Right lobe of liver (tissue), 6 donors: ENCODE measurements around the gene AP5Z1. TPM values are rescaled to one million over a fixed set of nuclear protein-coding genes. Genes with fewer than 3 reads are reported as not detected.
A peak's percentile ranks its signal among the peaks of the same experiment; 100 is the strongest.

Experiments used
- ATAC-seq, 4 donors: fragments of 200-7000 bp; cut with Tn5 transposase; one replicate each; pipeline ENCODE4 v1.9.1; 2020; ENCODE audit warnings: mild to moderate bottlenecking in 4 of 4, moderate library complexity in 4 of 4
- DNase-seq, 3 donors: peaks; one replicate each; pipeline ENCODE4 v3.0.0-alpha.2; 2020
- H3K27ac ChIP-seq, 3 donors: fragments of 200-600 bp; one replicate each; pipeline ENCODE4 v1.8.0; 2022
- H3K27me3 ChIP-seq, 2 donors: fragments of 200-600 bp; one replicate each; pipeline ENCODE4 v1.8.0; 2022
- H3K36me3 ChIP-seq, 4 donors: fragments of 200-600 bp; sonication (generic) in 1 of 4; one replicate each; pipeline versions ENCODE4 v1.5.1 to v1.8.0; 2017 to 2022; ENCODE audit warnings: control low read depth in 1 of 4
- H3K4me1 ChIP-seq, 4 donors: fragments of 200-600 bp; sonication (generic) in 1 of 4; one replicate each; pipeline versions ENCODE4 v1.5.1 to v1.8.0; 2017 to 2022; ENCODE audit warnings: control low read depth in 1 of 4
- H3K4me3 ChIP-seq, 3 donors: fragments of 200-600 bp; one replicate each; pipeline ENCODE4 v1.8.0; 2022
- H3K9me3 ChIP-seq, 4 donors: fragments of 200-600 bp; sonication (generic) in 1 of 4; one replicate each; pipeline versions ENCODE4 v1.5.1 to v1.8.0; 2017 to 2022; ENCODE audit warnings: control low read depth in 1 of 4
- CTCF ChIP-seq, 4 donors: fragments of 200-600 bp in 3 of 4; fragments of 450-650 bp in 1 of 4; IDR thresholded peaks; one replicate each; pipeline versions ENCODE4 v1.5.1 to v1.8.0; 2016 to 2022; ENCODE audit warnings: antibody characterized with exemption in 4 of 4, mild to moderate bottlenecking in 2 of 4
- POLR2A ChIP-seq: fragments of 450-650 bp; IDR thresholded peaks from one replicate; pipeline ENCODE4 v1.6.1; 2017; ENCODE audit warnings: antibody characterized with exemption, mild to moderate bottlenecking
- WGBS: methylation state at CpG from one replicate; pipeline ENCODE4 v1.1.6; 2018; ENCODE audit warnings: low coverage, low lambda C conversion rate; ENCODE audit not compliant: insufficient coverage; ENCODE audit errors: missing lambda C conversion rate; 5-methylcytosine and 5-hydroxymethylcytosine counted together
- intact Hi-C, 2 donors: fragments of 100-400 bp; cut with DNase I; formaldehyde crosslinking; loops; one replicate each; pipeline versions ENCODE4 v1.11.2 to v1.14.1; 2022
- total RNA-seq, 6 experiments: library from RNA; depleted of rRNA in 2 of 6; stranded (reverse); fragments of >200 nt in 2 of 6; fragmentation: NEBNext Ultra II Directional in 3 of 6; extraction: Animal tissue kit (Norgen Biotek cat#: 25700) in 3 of 6; gene quantifications; one replicate each; pipeline versions ENCODE4 v1.1.0 to v1.2.4, GENCODE V29; 2016 to 2023
- donor health status: DM: no; HTN: yes; CAD: no.
- donor health status: DM: no; HTN: no; CAD: no.
- donor health status: DM: no; HTN: no; CAD: no.
- donor health status: DM: no; HTN: yes; CAD: no.
- donor health status: DM: no; HTN: yes; CAD: no.

The AP5Z1 gene
- total RNA-seq, 6 experiments from 2014 or later, result 9.7 to 23.6 (median 14.2) TPM

GRCh38 chr7:4797858-4798705 lies 22.7 kb downstream of the AP5Z1 start:
- H3K27ac ChIP-seq, result no peak overlapping the region
- 23% methylated on average over 14 of the region's 37 CpGs for WGBS

GRCh38 chr7:4798706-4799235 lies 23.3 kb downstream of the AP5Z1 start:
- peak in 1 of 4 donors; percentile 8 for ATAC-seq
- Histone ChIP-seq H3K4me3 (no peak overlapping the region), H3K27me3 (no peaks in the 10 kb centered on the region), H3K9me3 (no peaks in the 10 kb centered on the region), H3K27ac (no peak overlapping the region), H3K4me1 (no peaks in the 10 kb centered on the region), H3K36me3 (no peaks in the 10 kb centered on the region)
- 37% methylated on average over 3 of the region's 15 CpGs for WGBS
- DNase-seq, result peak in 1 of 3 donors; percentile 40
- no peak for TF ChIP-seq CTCF (IDR thresholded peaks at IDR 0.05)
- no peak for TF ChIP-seq POLR2A
- intact Hi-C loops, result no loop called here

More at GRCh38 chr7:4797858-4798705, 22.7 kb downstream of the AP5Z1 start:
- DNase-seq, result peak in 2 of 3 donors; percentile 54 to 65
- TF ChIP-seq CTCF (IDR thresholded peaks at IDR 0.05), result peak; percentile 58 to 90 (median 86)
- TF ChIP-seq POLR2A, result no peak
- H3K4me3 ChIP-seq, result no peak overlapping the region
- ATAC-seq, result peak; percentile 81 to 90 (median 86)
- no peaks in the 10 kb centered on the region for H3K9me3 ChIP-seq
- intact Hi-C loops, result no loop called here
- no peaks in the 10 kb centered on the region for H3K36me3 ChIP-seq
- no peaks in the 10 kb centered on the region for H3K4me1 ChIP-seq
- H3K27me3 ChIP-seq, result no peaks in the 10 kb centered on the region

DNA sequence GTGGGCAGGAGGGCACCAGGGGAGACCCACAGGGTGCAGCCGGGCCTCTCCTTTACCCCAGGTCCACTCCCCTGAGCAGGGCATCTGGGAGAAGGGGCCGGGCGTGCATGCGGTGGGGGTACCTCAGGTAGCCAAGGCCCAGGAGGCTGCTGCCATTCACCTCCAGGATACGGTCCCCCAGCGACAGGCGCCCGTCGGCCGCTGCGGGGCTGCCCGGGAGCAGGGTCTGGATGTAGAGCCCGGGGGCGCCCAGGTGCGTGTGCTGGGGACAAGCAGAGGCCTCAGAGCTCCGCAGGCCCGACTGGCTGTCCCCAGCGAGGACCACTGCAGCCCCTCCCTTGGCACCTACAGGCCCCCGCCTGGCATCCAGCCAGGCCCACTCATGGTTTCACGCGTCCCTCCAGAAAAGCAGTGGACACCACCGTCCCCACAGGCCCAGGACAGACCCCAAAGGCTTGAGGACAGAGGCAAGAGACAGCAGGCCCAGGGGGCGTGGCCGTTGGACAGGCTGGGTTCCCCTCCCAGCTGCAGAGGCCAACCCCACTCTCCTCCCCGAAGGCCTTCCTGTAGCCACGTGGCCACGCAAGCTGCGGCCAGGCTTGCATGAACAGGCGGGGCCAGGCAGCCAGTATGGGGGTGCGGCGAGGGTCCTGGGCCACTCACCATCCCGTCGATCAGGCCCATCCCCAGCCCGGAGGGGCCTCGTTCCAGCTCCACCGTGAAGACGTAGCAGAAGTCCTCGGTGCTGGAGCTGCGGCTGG lies 24.3 kb downstream of the AP5Z1 start:
- Histone ChIP-seq H3K9me3 (no peaks in the 10 kb centered on the region), H3K36me3 (no peaks in the 10 kb centered on the region), H3K27me3 (no peaks in the 10 kb centered on the region), H3K27ac (no peak overlapping the region), H3K4me3 (no peak overlapping the region), H3K4me1 (no peaks in the 10 kb centered on the region)
- 40% methylated on average over 2 of the region's 39 CpGs for WGBS
- intact Hi-C loops, result loop anchor here (5.0 to 10.0 kb wide), 2 partner anchors 283 to 285 kb away; no protein-coding TSS in a partner anchor
- no peak for ATAC-seq
- no peak for DNase-seq
- TF ChIP-seq CTCF (IDR thresholded peaks at IDR 0.05) (no peak), POLR2A (no peak)

DNA sequence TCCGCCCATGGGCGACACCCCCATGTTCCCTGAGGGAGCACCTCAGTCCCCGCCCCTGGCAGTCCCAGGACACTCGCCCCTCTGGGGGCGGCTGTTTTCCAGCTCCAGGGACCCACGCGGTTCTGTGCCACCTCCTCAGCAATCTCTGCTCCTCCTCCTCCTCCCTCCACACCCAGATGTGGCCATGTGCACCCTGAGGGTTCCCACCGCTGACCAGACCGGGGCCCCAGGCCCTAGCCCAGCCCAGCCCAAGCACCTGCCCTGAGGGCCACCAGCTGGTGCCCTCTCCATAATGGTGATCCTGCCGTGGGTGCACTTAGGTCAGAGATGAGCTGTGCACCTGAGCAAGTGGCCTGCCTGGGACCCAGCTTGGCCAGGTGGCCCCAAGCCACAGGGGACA lies 25.1 kb downstream of the AP5Z1 start:
- no peaks in the 10 kb centered on the region for H3K36me3 ChIP-seq
- no peak overlapping the region for H3K4me3 ChIP-seq
- TF ChIP-seq CTCF (IDR thresholded peaks at IDR 0.05) (no peak), POLR2A (no peak)
- DNase-seq (peak in 1 of 3 donors; percentile 38), ATAC-seq (no peak)
- 80% methylated on average over 1 of the region's 10 CpGs for WGBS
- intact Hi-C loops, result loop anchor here (5.0 to 10.0 kb wide), 2 partner anchors 282 to 284 kb away; no protein-coding TSS in a partner anchor
- H3K27ac ChIP-seq, result no peak overlapping the region
- H3K9me3 ChIP-seq, result no peaks in the 10 kb centered on the region
- no peaks in the 10 kb centered on the region for H3K4me1 ChIP-seq
- no peaks in the 10 kb centered on the region for H3K27me3 ChIP-seq
